K562 (cell line): ENCODE results near the gene ZNF717. TPM values are rescaled to one million over a fixed set of nuclear protein-coding genes. Genes with fewer than 3 reads are reported as not detected.

Source experiments
- ATAC-seq: fragments of 200-7000 bp; cut with Tn5 transposase; 3 replicates; pipeline ENCODE4 v1.9.1; 2020; ENCODE audit warnings: moderate library complexity
- BruUV-seq: library from RNA; stranded (reverse); fragments of 400-500 nt; replicated peaks from 2 replicates; lab custom pipeline; 2021; lab: Mats Ljungman, UMichigan
- CTCF ChIA-PET: fragments of 300-600 bp; formaldehyde crosslinking; extraction: SDS; loops from one replicate; lab custom pipeline; 2021; ENCODE audit warnings: low intra/inter-chr PET ratio; lab: Yijun Ruan, JAX
- POLR2A ChIA-PET: fragments of 300-600, 350-650 bp; sonication (Branson Sonifier 250); formaldehyde crosslinking; extraction: SDS; loops from one replicate; lab custom pipeline; 2021; ENCODE audit warnings: antibody characterized with exemption, inconsistent platforms; lab: Yijun Ruan, JAX
- DNase-seq, 4 experiments: peaks; one replicate each; pipeline versions ENCODE4 v3.0.0 to v3.0.0-alpha.2; 2011 to 2018; ENCODE audit warnings: low spot score in 3 of 4, mixed read lengths in 3 of 4; ENCODE audit errors: extremely low read depth in 1 of 4
- FAIRE-seq: peaks from 2 replicates; lab custom pipeline; 2011; peaks lifted over from hg19 to GRCh38; lab: Jason Lieb, UNC
- H2AFZ ChIP-seq: 2 replicates; pipeline ENCODE4 v1.6.0; 2011; ENCODE audit warnings: low read depth, low read length, control low read depth, inconsistent platforms
- H3K27ac ChIP-seq: fragments of 200-600 bp; 3 replicates; pipeline ENCODE4 v1.8.0; 2011; ENCODE audit warnings: low read depth, mild to moderate bottlenecking, control low read depth, inconsistent platforms, low read length, moderate library complexity, mixed read lengths; ENCODE audit errors: extremely low read depth
- H3K27me3 ChIP-seq, 2 experiments: fragments of 300-600 bp in 1 of 2; 2 replicates in 1 of 2; 3 replicates in 1 of 2; pipeline versions ENCODE4 v1.6.0 to v1.8.0; 2011; ENCODE audit warnings: inconsistent platforms in 2 of 2, low read length in 2 of 2, mild to moderate bottlenecking in 1 of 2, mixed read lengths in 1 of 2, moderate library complexity in 1 of 2; ENCODE audit not compliant: control insufficient read depth in 2 of 2, insufficient read depth in 2 of 2
- H3K36me3 ChIP-seq: fragments of 300-600 bp; 3 replicates; pipeline ENCODE4 v1.8.0; 2011; ENCODE audit warnings: mild to moderate bottlenecking, low read length, inconsistent platforms; ENCODE audit not compliant: control insufficient read depth, insufficient read depth
- H3K4me1 ChIP-seq, 2 experiments: fragments of 200-600 bp in 1 of 2; replicated peaks in 1 of 2; 2 replicates in 1 of 2; 3 replicates in 1 of 2; pipeline versions ENCODE4 v1.5.1 to v1.8.0; 2011; ENCODE audit warnings: inconsistent platforms in 2 of 2, low read length in 2 of 2, mild to moderate bottlenecking in 1 of 2, mixed read lengths in 1 of 2, moderate library complexity in 1 of 2; ENCODE audit not compliant: control insufficient read depth in 2 of 2, insufficient read depth in 2 of 2
- H3K4me2 ChIP-seq: 2 replicates; pipeline ENCODE4 v1.6.1; 2011; ENCODE audit warnings: low read length, control low read depth, inconsistent platforms, mixed read lengths; ENCODE audit not compliant: insufficient read depth
- H3K4me3 ChIP-seq: fragments of 200-600 bp; sonication (generic), shearing (Covaris generic); 2 replicates; pipeline ENCODE4 v1.5.1; 2016; ENCODE audit warnings: control low read depth, inconsistent platforms
- H3K79me2 ChIP-seq: fragments of 200-600 bp; 3 replicates; pipeline ENCODE4 v1.8.0; 2011; ENCODE audit warnings: low read length, inconsistent platforms; ENCODE audit not compliant: control insufficient read depth, insufficient read depth
- H3K9ac ChIP-seq, 2 experiments: 2 replicates each; pipeline versions ENCODE4 v1.6.0 to v1.6.1; 2011; ENCODE audit warnings: low read depth in 2 of 2, low read length in 2 of 2, control low read depth in 1 of 2, inconsistent platforms in 1 of 2, mild to moderate bottlenecking in 1 of 2, mixed read lengths in 1 of 2; ENCODE audit not compliant: insufficient read depth in 1 of 2
- H3K9me1 ChIP-seq: one replicate; pipeline ENCODE4 v1.6.0; 2011; ENCODE audit warnings: inconsistent platforms, mild to moderate bottlenecking, low read length, moderate library complexity; ENCODE audit not compliant: control insufficient read depth, insufficient read depth
- H3K9me3 ChIP-seq: replicated peaks from 2 replicates; pipeline ENCODE4 v1.5.1; 2011; ENCODE audit warnings: low read depth, low read length, inconsistent platforms; ENCODE audit not compliant: control insufficient read depth, insufficient read depth
- H4K20me1 ChIP-seq: replicated peaks from 2 replicates; pipeline ENCODE4 v1.6.1; 2011; ENCODE audit warnings: low read length, inconsistent platforms, mixed read lengths; ENCODE audit not compliant: control insufficient read depth, insufficient read depth
- BRD9 ChIP-seq: fragments of 450-650 bp; IDR thresholded peaks from 2 replicates; pipeline ENCODE4 v1.6.1; 2018; ENCODE audit warnings: low read depth; ENCODE audit not compliant: partially characterized antibody
- EP300 ChIP-seq: IDR thresholded peaks from 2 replicates; pipeline ENCODE4 v1.6.1; 2012; ENCODE audit warnings: low read length, improper control_type of control experiment
- ERF ChIP-seq: fragments of 450-650 bp; formaldehyde crosslinking; IDR thresholded peaks from 2 replicates; pipeline ENCODE4 v1.4.0; 2020; ENCODE audit warnings: mild to moderate bottlenecking, mixed read lengths
- MEF2D ChIP-seq: conservative IDR thresholded peaks from 2 replicates; pipeline ENCODE4 v1.6.1; 2016; ENCODE audit warnings: low read depth, missing genetic modification characterization, missing compliant biosample characterization
- PHF21A ChIP-seq: fragments of 450-650 bp; IDR thresholded peaks from 2 replicates; pipeline ENCODE4 v1.6.1; 2017; ENCODE audit warnings: low read depth, borderline replicate concordance
- PURB ChIP-seq: sonication (generic); formaldehyde crosslinking; IDR thresholded peaks from 2 replicates; pipeline ENCODE4 v1.9.0; 2021; ENCODE audit warnings: low read depth, mild to moderate bottlenecking, missing genetic modification reagents
- TFAM ChIP-seq: fragments of 250-450 bp; sonication (Bioruptor Pico); conservative IDR thresholded peaks from 2 replicates; pipeline ENCODE4 v1.5.0; 2021; ENCODE audit warnings: mild to moderate bottlenecking, moderate library complexity
- ZNF175 ChIP-seq: fragments of 200-800 bp; sonication (Bioruptor generic); IDR thresholded peaks from 2 replicates; pipeline ENCODE4 v1.6.1; 2016; ENCODE audit warnings: low read depth, mild to moderate bottlenecking, missing genetic modification characterization, missing compliant biosample characterization
- ZNF280B ChIP-seq: fragments of 250-450 bp; sonication (Bioruptor Pico); IDR thresholded peaks from 2 replicates; pipeline ENCODE4 v1.5.1; 2021; ENCODE audit warnings: mild to moderate bottlenecking
- ZNF324 ChIP-seq: fragments of 250-450 bp; sonication (Bioruptor Pico); IDR thresholded peaks from 2 replicates; pipeline ENCODE4 v1.4.0; 2020; ENCODE audit warnings: mild to moderate bottlenecking
- ZNF384 ChIP-seq: IDR thresholded peaks from 2 replicates; pipeline ENCODE4 v1.6.1; 2012; ENCODE audit warnings: low read depth, low read length, improper control_type of control experiment
- ZNF586 ChIP-seq: fragments of 450-650 bp; formaldehyde crosslinking; conservative IDR thresholded peaks from 2 replicates; pipeline ENCODE4 v1.4.0; 2020; ENCODE audit warnings: mild to moderate bottlenecking, moderate library complexity
- WGBS: fragments of 100-300 bp; shearing (Covaris generic); methylation state at CpG from one replicate; pipeline ENCODE4 v1.1.6; 2016; ENCODE audit warnings: low coverage, mixed read lengths; ENCODE audit not compliant: insufficient coverage; ENCODE audit errors: missing lambda C conversion rate; 5-methylcytosine and 5-hydroxymethylcytosine counted together
- in situ Hi-C: fragments of 300-500 bp; cut with MboI; formaldehyde crosslinking; loops from 4 replicates; pipeline ENCODE4 v1.15.0; 2018; ENCODE audit warnings: inconsistent platforms, mixed read lengths
- intact Hi-C: fragments of 100-400 bp; cut with micrococcal nuclease; formaldehyde crosslinking; loops from 2 replicates; pipeline ENCODE4 v1.14.2; 2022
- microRNA-seq: library from miRNA; unstranded; fragments of <30 nt; microRNA quantifications from one replicate; pipeline ENCODE4, GENCODE V29; 2018; ENCODE audit warnings: borderline microRNAs expressed
- polyA plus RNA-seq, 8 experiments: library from polyadenylated mRNA; depleted of rRNA in 4 of 8; stranded (reverse) in 5 of 8; unstranded in 3 of 8; fragments of >200 nt; fragmentation: Nextera tagmentation in 2 of 8; fragmentation: Illumina TruSeq in 1 of 8; extraction: Ambion mirVana in 2 of 8; extraction: Trizol in 1 of 8; gene quantifications; 2 replicates each; pipeline versions ENCODE4 v1.2.1 to v1.2.3, GENCODE V29; 2011 to 2014; ENCODE audit warnings: inconsistent platforms in 1 of 8, missing spikeins in 1 of 8
- small RNA-seq: library from RNA; depleted of rRNA; stranded (forward); fragments of <200 nt; gene quantifications from one replicate; pipeline ENCODE3, GENCODE V24; 2014
- total RNA-seq, 7 experiments: library from RNA; depleted of rRNA in 6 of 7; stranded (reverse); fragments of >200 nt in 6 of 7; fragmentation: Illumina TruSeq in 2 of 7; extraction: Trizol in 2 of 7; gene quantifications; 2 replicates each; pipeline versions ENCODE4 v1.2.1 to v1.2.3, GENCODE V29; 2011 to 2021; ENCODE audit warnings: low replicate concordance in 1 of 7

ZNF717 gene
- total and polyA plus RNA-seq, 9 of the 15 experiments (the other 6 are each of a cell fraction or from before 2014, with no cell fraction given): 3.6 to 24.2 (median 8.2) TPM

GRCh38 chr3:75687323-75687722, 98.0 kb downstream of the ZNF717 start:
- POLR2A ChIA-PET: no interaction called here
- Histone ChIP-seq H3K27me3 (no peaks in the 10 kb centered on the region), H3K4me2 (no peak overlapping the region), H3K9me1 (no peaks in the 10 kb centered on the region), H3K9ac (no peak overlapping the region), H3K36me3 (no peaks in the 10 kb centered on the region), H3K4me1 (no peaks in the 10 kb centered on the region), H3K27ac (no peak overlapping the region), H2AFZ (no peak overlapping the region), H3K4me3 (no peak overlapping the region), H3K9me3 (no peaks in the 10 kb centered on the region), H3K79me2 (no peaks in the 10 kb centered on the region), H4K20me1 (no peaks in the 10 kb centered on the region)
- DNase-seq (no peak), ATAC-seq (no peak), FAIRE-seq (no peak)
- intact Hi-C loops (no loop called here), in situ Hi-C loops (no loop called here)
- no peak for TF ChIP-seq TFAM
- TF ChIP-seq ZNF280B: no peak
- no peak for TF ChIP-seq PHF21A
- no peak for TF ChIP-seq ZNF586
- no peak for TF ChIP-seq ZNF324 (CRISPR knock-in tag)
- TF ChIP-seq EP300: no peak
- no peak for TF ChIP-seq ZNF384
- no peak for TF ChIP-seq ERF (CRISPR knock-in tag)
- no peak for TF ChIP-seq ZNF175 (CRISPR knock-in tag)
- no peak for TF ChIP-seq PURB (CRISPR knock-in tag)
- no peak for TF ChIP-seq MEF2D
- TF ChIP-seq BRD9: no peak
- CTCF ChIA-PET: no interaction called here
- 5% methylated on average over 9 of the region's 9 CpGs for WGBS
- BruUV-seq: no TSS peak

Small RNA genes lying within 50 kb of the gene (microRNA-seq; reads per million reads assigned to microRNA genes)
- gene MIR4273: not detected

Small RNA genes lying within 50 kb of the gene (small RNA-seq; reads per million reads assigned to genes)
- gene MIR4273: not detected

Other genes with a start within 250 kb of the ZNF717 start
- not detected in 2 replicates for gene FRG2C, start 121.2 kb downstream of the ZNF717 start, total RNA-seq (2014; rRNA removed)
- gene FRG2C, start 121.2 kb downstream of the ZNF717 start, total RNA-seq (2014; rRNA removed; fragmentation: Illumina TruSeq; extraction: Trizol): not detected in 2 replicates
- gene FRG2C, start 121.2 kb downstream of the ZNF717 start, total RNA-seq (2015; rRNA removed; fragmentation: Illumina TruSeq; extraction: Trizol): not detected in 2 replicates
- gene FRG2C, start 121.2 kb downstream of the ZNF717 start, total RNA-seq (2021): not detected in 2 replicates
- gene FRG2C, start 121.2 kb downstream of the ZNF717 start, polyA plus RNA-seq (2011; rRNA removed): not detected in 2 replicates
- gene FRG2C, start 121.2 kb downstream of the ZNF717 start, polyA plus RNA-seq (2014; fragmentation: Illumina TruSeq; extraction: Trizol): not detected in 2 replicates
- gene FRG2C, start 121.2 kb downstream of the ZNF717 start, polyA plus RNA-seq (2014; fragmentation: Nextera tagmentation; extraction: Ambion mirVana): under 1 TPM in 1 of 2 experiments, not detected in 1; 0.03 TPM
- not detected in 2 replicates for gene FRG2C, start 121.2 kb downstream of the ZNF717 start, polyA plus RNA-seq (2014; rRNA removed)